NCI-H1694 treated with DMSO at 0.1 percent for 48 hours (cell line): ENCODE results near the gene MILR1.
"Not testable (repeated sequence)": the region's sequence is repeated elsewhere in the genome, so short reads cannot be mapped to it uniquely, and the experiment has no call there.

Experiments
- DNase-seq: peaks from one replicate; lab custom pipeline; 2025; lab: John Stamatoyannopoulos, UW

The MILR1 gene

GRCh38 chr17:64471440-64471839 lies 22.5 kb downstream of the MILR1 start:
- no peak for DNase-seq

DNA sequence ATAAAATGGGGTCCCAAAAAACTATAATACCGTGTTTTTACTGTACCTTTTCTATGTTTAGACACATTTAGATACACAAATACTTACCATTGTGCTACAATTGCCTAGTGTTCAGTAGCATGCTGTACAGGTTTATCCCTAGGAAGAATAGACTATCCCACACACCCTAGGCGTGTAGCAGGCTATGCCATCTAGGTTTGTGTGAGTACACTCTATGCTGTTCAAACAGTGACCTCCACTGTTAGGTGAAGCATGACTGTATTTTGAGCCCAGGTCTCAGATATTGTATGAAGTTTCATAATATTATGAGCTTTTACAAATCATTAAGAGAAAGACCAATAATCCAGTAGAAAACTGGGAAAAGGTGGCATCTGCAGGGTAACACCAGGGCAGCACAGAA lies 23.6 kb downstream of the MILR1 start:
- DNase-seq = no peak

DNA sequence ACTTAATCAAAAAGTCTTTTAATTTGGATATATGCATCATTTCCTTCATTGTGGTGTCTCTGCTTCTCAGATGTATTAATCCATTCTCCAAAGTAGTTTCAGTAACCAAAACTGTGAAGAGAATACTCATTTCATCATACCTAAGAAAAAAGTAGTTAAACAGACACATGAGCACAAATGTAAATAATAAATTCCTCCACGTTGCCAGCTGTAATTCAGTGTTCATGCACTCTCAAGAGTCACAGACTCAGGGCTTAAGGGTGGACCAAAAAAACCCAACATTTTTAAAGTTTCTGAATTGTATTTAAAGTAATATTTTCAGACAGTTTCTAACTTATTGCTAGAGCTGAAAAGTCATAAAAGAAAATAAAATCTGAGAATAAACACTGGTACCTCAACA lies 28.9 kb downstream of the MILR1 start:
- no peak for DNase-seq

GRCh38 chr17:64480951-64481350 lies 32.0 kb downstream of the MILR1 start:
- DNase-seq = no peak

GRCh38 chr17:64484380-64484779 lies 35.5 kb downstream of the MILR1 start:
- no peak for DNase-seq

GRCh38 chr17:64488301-64488700 lies 39.4 kb downstream of the MILR1 start:
- DNase-seq = no peak

- DNase-seq = peak; percentile 25
Measured at GRCh38 chr17:64491034-64491860, 42.3 kb downstream of the MILR1 start.

DNA sequence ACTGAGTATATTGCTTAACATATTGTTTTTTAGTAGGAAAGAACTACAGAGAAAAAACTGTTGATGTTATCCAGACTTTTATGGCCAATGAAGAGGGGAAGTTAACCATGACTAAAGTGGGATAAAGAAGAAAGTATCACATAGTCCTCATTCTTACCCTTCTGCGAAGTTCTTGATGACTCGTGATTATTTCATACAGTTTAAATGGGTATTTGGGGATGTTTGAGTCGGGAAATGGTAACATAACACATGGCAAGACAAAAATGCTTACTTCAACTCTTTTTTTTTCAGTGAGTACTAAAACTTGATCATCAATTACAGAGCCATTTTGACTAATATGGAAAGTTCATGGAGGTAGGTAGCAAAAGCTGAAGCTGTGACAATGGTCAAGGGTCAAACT lies 43.1 kb downstream of the MILR1 start:
- DNase-seq = no peak

DNA sequence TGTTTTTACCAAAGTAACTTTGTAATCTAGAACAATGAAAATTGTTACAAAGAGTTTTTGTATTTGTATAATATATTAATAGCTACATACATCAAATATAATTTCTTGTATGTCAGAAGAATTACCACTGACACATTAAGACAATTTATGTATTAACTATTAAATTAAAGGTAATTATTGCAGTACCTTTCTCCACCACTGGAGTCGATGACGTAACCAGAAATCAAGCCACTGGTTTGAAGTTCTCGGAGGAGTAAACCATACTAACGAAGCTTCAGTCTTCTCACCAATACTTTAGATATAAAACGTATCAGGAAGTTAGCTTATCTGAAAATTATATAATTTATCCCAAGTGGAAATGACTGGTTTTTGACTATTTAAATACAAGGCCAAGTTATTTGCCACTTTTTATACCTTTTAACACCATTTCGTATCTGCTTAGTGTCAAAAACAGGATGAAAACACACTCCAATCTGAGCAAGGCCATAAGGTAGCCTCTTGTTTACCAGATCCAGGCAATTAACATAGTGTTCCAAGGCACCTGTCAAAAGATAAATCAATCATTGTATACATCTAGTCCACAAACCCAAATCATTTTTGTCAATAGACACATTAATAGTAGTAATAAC lies 43.7 kb downstream of the MILR1 start:
- DNase-seq = no peak

- DNase-seq = no peak
Measured at GRCh38 chr17:64494121-64494520, 45.2 kb downstream of the MILR1 start.

GRCh38 chr17:64495300-64495699 lies 46.4 kb downstream of the MILR1 start:
- DNase-seq = not testable (repeated sequence)

DNA sequence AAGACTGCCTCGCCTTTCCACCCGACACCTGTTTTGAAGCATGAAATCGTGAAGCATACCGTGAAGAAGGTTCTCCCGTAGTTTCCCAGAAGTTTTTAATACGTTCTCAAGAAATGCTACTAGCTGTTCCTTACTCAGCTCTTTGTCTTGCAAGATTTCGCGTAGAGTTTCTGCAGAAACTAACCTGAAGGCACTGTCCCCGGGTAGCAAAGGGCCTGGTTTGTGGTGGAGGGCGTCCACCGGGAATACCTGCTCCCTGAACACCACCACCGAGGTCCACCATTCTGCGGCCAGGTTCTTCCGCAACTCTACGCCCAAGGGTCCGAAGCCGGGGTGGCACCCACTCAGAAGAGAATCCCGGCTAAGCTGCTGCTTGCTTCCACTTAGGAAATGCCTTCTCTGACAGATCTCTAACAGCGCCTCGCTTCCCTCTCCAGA lies 47.5 kb downstream of the MILR1 start:
- DNase-seq = no peak

DNA sequence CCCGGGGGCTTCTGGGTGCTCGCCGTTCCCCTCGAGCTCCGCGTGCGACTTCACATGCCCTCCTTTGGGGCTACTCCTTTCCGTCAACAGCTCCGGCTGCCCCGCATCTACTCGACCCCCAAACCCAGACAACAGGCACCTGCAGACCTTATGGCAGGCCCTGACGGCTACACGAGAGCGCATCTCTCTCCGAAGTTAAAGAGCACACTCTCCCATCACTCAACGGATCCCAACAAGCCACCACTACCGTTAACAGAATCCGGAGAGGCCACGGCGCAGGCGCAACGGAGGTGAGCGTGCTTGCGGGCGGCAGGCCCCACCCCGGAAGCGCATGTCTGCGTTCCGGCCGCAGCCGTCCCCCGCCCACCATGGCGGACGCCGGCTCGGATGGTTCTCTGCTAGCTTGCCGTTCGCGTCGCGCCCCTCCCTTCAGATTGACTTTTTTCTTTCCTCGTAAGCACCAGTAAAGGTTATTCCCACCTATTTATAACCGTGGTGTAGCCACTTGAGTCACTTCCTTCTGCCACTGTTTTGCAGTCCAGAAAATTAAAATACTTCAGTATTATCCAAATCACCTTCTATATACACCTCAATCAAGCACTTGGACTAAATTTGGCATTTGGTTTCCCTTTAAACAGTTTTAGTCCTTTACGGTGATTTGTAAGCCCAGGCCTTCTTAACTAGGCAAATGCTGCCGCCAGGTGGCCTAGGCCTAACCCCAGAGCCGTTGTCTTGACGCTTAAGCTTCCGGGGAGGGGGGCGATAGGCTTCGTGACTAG lies 48.1 kb downstream of the MILR1 start, which contains the start of gene POLG2:
POLG2 (minus strand) TSS at position 269 of the 779 bp plus-strand sequence; CDS start at position 183, 86 bp downstream.
- peak; percentile 90 for DNase-seq

DNA sequence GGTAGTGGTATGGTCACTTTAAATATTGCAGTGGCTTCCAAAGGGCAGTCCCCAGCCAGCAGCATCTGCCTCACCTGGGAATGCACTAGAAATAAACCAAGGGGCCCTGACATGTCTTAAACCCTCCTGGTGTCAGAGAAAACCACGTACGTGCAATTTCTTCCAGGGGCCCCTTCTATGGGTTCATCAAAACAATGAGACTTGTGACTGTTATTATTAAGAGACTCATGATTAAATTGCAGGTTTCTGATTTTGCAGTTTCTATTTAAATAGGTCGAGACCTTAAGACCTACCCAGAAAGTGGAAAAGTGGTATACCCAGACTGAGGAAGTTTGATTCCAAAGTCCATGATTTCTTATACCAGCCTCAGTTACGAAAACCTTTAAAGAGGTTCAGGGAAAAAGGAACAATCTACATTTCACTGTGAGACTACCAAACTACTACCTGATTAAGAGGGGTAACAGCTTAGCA lies 48.7 kb downstream of the MILR1 start:
- peak; percentile 38 for DNase-seq

- DNase-seq = no peak
Measured at GRCh38 chr17:64498308-64499203, 49.6 kb downstream of the MILR1 start.

- DNase-seq = no peak
Measured at GRCh38 chr17:64499805-64500486, 51.0 kb downstream of the MILR1 start.

- DNase-seq = no peak
Measured at GRCh38 chr17:64500487-64500859, 51.6 kb downstream of the MILR1 start.

DNA sequence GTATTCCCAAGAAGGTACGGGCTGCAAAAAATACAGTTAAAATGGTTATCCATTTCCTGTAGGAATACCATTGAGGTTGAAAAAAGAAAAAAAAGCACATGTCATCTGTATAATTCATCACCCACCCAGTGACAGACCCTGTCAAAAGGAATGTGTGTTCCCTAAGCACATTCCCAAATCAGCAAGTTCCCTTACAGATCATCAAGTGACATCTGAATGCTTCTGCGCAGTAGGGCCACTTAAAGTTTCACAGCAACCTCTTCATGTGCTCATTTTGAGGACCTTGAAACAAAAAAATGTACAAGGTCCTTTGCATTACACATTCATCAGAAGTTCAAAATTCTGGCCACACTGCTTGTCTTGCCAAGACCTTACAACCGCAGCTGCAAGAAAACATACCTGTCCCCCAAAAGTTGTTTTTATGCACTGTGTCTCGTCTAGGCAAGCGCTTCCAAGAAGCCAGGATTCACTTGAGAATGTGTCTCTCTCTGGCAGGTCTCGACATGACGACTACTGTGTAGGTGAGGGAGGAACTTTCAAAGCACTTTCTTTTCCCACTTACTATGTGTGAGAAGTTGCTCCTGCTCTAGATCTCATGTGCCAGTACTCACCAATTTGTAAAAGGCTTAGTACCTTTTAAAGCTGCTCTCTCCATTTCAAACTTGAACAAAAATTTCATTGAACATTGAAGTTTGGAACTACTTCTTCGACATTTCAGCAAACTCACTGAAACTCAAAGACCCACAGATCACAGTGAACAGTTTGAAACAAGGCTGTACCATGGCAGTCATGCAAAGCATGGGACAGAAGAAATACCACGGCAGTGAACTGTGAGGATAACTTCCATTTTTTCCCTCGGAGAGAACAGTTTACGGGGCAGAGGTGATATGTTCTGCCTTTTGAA lies 52.2 kb downstream of the MILR1 start:
- no peak for DNase-seq

GRCh38 chr17:64502021-64502420 lies 53.1 kb downstream of the MILR1 start:
- DNase-seq = no peak

- no peak for DNase-seq
Measured at GRCh38 chr17:64502809-64503208, 53.9 kb downstream of the MILR1 start.
